SK-N-MC (cell line): ENCODE results near the gene SP2.

ENCODE experiments used
- EZH2 ChIP-seq: fragments of 200-600 bp; sonication (generic); IDR thresholded peaks from one replicate; pipeline ENCODE4 v1.6.1; 2017; ENCODE audit warnings: antibody characterized with exemption
- FOXP2 ChIP-seq: optimal IDR thresholded peaks from 2 replicates; pipeline ENCODE3; 2011; ENCODE audit warnings: mild to moderate bottlenecking, moderate library complexity; ENCODE audit not compliant: insufficient read depth; ENCODE audit errors: extremely low read length, control extremely low read depth
- POLR2AphosphoS5 ChIP-seq: IDR thresholded peaks from 2 replicates; pipeline ENCODE4 v1.6.1; 2012; ENCODE audit warnings: mild to moderate bottlenecking, low read depth, low read length, borderline replicate concordance

DNA sequence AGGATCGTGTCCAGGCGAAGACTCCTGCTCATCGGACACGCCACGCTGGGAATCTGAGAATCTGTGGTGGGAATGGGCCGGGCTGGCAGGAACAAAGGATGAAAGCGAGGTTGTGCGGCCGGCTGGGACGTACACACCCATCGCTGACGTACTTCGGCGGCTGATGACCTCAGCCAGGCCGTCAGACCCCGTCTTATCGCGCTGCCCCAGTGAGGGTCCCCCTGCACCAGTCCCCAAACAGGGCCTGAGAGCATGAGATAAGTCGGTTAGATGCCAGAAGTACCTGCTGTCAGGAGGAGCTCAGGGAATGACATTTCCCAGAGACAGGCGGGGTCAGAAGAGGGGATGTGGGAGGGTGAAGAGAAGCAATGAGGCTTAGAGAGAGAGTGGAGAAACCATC, 29.1 kb upstream of the SP2 start:
- no peak for TF ChIP-seq POLR2AphosphoS5
- TF ChIP-seq EZH2: no peak
- no peak for TF ChIP-seq FOXP2
